CD14-positive monocyte (primary cell): ENCODE measurements around the gene CD180. TPM values are rescaled to one million over a fixed set of nuclear protein-coding genes. Genes with fewer than 3 reads are reported as not detected.
A peak's percentile ranks its signal among the peaks of the same experiment; 100 is the strongest.

Experiments
- DNase-seq, 3 donors: peaks; one replicate each; pipeline ENCODE4 v3.0.0-alpha.2; 2011 to 2022
- H2AFZ ChIP-seq: 2 replicates; pipeline ENCODE4 v1.6.0; 2012; ENCODE audit warnings: mild to moderate bottlenecking, low read depth, low read length, inconsistent platforms; ENCODE audit not compliant: insufficient read depth, poor library complexity, severe bottlenecking
- H3K27ac ChIP-seq, 2 donors: 1 replicate in 1 of 2; 2 replicates in 1 of 2; pipeline ENCODE4 v1.5.1; 2012 to 2013; ENCODE audit warnings: low read length in 2 of 2, control low read depth in 1 of 2, inconsistent platforms in 1 of 2, low read depth in 1 of 2, mild to moderate bottlenecking in 1 of 2
- H3K27me3 ChIP-seq, 2 donors: one replicate each; pipeline versions ENCODE4 v1.6.0 to v1.6.1; 2011 to 2013; ENCODE audit warnings: low read length in 2 of 2; ENCODE audit not compliant: control insufficient read depth in 2 of 2, insufficient read depth in 2 of 2
- H3K36me3 ChIP-seq, 2 donors: replicated peaks in 1 of 2; 1 replicate in 1 of 2; 2 replicates in 1 of 2; pipeline versions ENCODE4 v1.5.1 to v1.6.1; 2012 to 2013; ENCODE audit warnings: low read length in 2 of 2, control low read depth in 1 of 2, inconsistent platforms in 1 of 2, mild to moderate bottlenecking in 1 of 2; ENCODE audit not compliant: insufficient read depth in 2 of 2, control insufficient read depth in 1 of 2
- H3K4me1 ChIP-seq, 2 donors: 1 replicate in 1 of 2; 2 replicates in 1 of 2; pipeline versions ENCODE4 v1.5.1 to v1.6.1; 2012 to 2013; ENCODE audit warnings: low read length in 2 of 2, control low read depth in 1 of 2, inconsistent platforms in 1 of 2, mild to moderate bottlenecking in 1 of 2, moderate library complexity in 1 of 2; ENCODE audit not compliant: insufficient read depth in 2 of 2, control insufficient read depth in 1 of 2
- H3K4me2 ChIP-seq: replicated peaks from 2 replicates; pipeline ENCODE3; 2012; ENCODE audit warnings: low read length, moderate library complexity, mild to moderate bottlenecking; ENCODE audit not compliant: poor library complexity, severe bottlenecking; ENCODE audit errors: extremely low read depth
- H3K4me3 ChIP-seq, 3 experiments: fragments of 200-600 bp in 1 of 3; sonication (generic) in 1 of 3; replicated peaks in 1 of 3; 1 replicate in 2 of 3; 2 replicates in 1 of 3; pipeline ENCODE4 v1.5.1; 2011 to 2013; ENCODE audit warnings: low read length in 3 of 3, mild to moderate bottlenecking in 3 of 3, control low read depth in 2 of 3, low read depth in 2 of 3, inconsistent platforms in 1 of 3, moderate library complexity in 1 of 3
- H3K79me2 ChIP-seq: 2 replicates; pipeline ENCODE4 v1.6.0; 2012; ENCODE audit warnings: mild to moderate bottlenecking, control low read depth, inconsistent platforms, low read length, moderate library complexity; ENCODE audit not compliant: insufficient read depth
- H3K9ac ChIP-seq: 2 replicates; pipeline ENCODE4 v1.6.0; 2017; ENCODE audit warnings: low read length, mild to moderate bottlenecking; ENCODE audit not compliant: insufficient read depth, poor library complexity, severe bottlenecking
- H3K9me3 ChIP-seq, 2 donors: replicated peaks in 1 of 2; 1 replicate in 1 of 2; 2 replicates in 1 of 2; pipeline versions ENCODE4 v1.5.1 to v1.6.1; 2012 to 2013; ENCODE audit warnings: low read length in 2 of 2, control low read depth in 1 of 2; ENCODE audit not compliant: control insufficient read depth in 1 of 2, insufficient read depth in 1 of 2
- H4K20me1 ChIP-seq: 2 replicates; pipeline ENCODE4 v1.6.0; 2012; ENCODE audit warnings: mild to moderate bottlenecking, low read length, control low read depth, moderate library complexity; ENCODE audit not compliant: insufficient read depth
- H3K27ac Mint-ChIP-seq, 7 donors: one replicate each; pipeline ENCODE4 v1.8.0; 2020; ENCODE audit warnings: mild to moderate bottlenecking in 7 of 7, mixed read lengths in 7 of 7, moderate library complexity in 6 of 7, inconsistent platforms in 2 of 7
- H3K27me3 Mint-ChIP-seq, 3 donors: one replicate each; pipeline ENCODE4 v1.8.0; 2021 to 2022; ENCODE audit warnings: low read depth in 3 of 3, mild to moderate bottlenecking in 3 of 3, mixed read lengths in 3 of 3, moderate library complexity in 3 of 3, inconsistent platforms in 1 of 3
- H3K36me3 Mint-ChIP-seq, 2 donors: one replicate each; pipeline ENCODE4 v1.8.0; 2020; ENCODE audit warnings: mixed read lengths in 2 of 2, inconsistent platforms in 1 of 2, mild to moderate bottlenecking in 1 of 2
- H3K4me1 Mint-ChIP-seq: one replicate; pipeline ENCODE4 v1.8.0; 2020; ENCODE audit warnings: mild to moderate bottlenecking, mixed read lengths
- H3K4me3 Mint-ChIP-seq, 2 donors: one replicate each; pipeline ENCODE4 v1.8.0; 2020; ENCODE audit warnings: mild to moderate bottlenecking in 2 of 2, mixed read lengths in 2 of 2, moderate library complexity in 1 of 2
- H3K9me3 Mint-ChIP-seq, 7 donors: one replicate each; pipeline ENCODE4 v1.8.0; 2020 to 2022; ENCODE audit warnings: mixed read lengths in 7 of 7, mild to moderate bottlenecking in 6 of 7, moderate library complexity in 6 of 7, inconsistent platforms in 2 of 7
- CTCF ChIP-seq: fragments of 200-600 bp; IDR thresholded peaks from one replicate; pipeline ENCODE4 v1.8.0; 2022; ENCODE audit warnings: antibody characterized with exemption, mild to moderate bottlenecking
- WGBS: methylation state at CpG from one replicate; pipeline ENCODE4 v1.1.5; 2013; ENCODE audit warnings: missing lambda C conversion rate; ENCODE audit not compliant: insufficient coverage; 5-methylcytosine and 5-hydroxymethylcytosine counted together
- intact Hi-C, 2 donors: fragments of 100-400 bp; cut with micrococcal nuclease; formaldehyde crosslinking; loops; one replicate each; pipeline versions ENCODE4 v1.15.0 to v1.15.1; 2023
- polyA plus RNA-seq, 3 donors: library from polyadenylated mRNA; depleted of rRNA in 1 of 3; unstranded in 2 of 3; stranded (reverse) in 1 of 3; fragments of 300-500 nt in 2 of 3; fragments of >200 nt in 1 of 3; fragmentation: Illumina TruSeq in 2 of 3; gene quantifications; 1 replicate in 2 of 3; 2 replicates in 1 of 3; pipeline ENCODE4 v1.2.3, GENCODE V29; 2012 to 2021

Gene CD180
- polyA plus RNA-seq, 3 donors: 6.1 to 22.0 (median 11.7) TPM

GRCh38 chr5:67166460-67167285, 29.9 kb downstream of the CD180 start:
- peak; percentile 72 to 74 (median 74) for DNase-seq
- Mint-ChIP-seq H3K4me1 (peaks cover 27% of the 10 kb centered on the region), H3K4me3 (peak overlapping the region; percentile 75 to 91), H3K27ac (peak overlapping the region; percentile 85 to 97 (median 89)), H3K27me3 (peaks cover 0 to 3% (median 0%) of the 10 kb centered on the region in 3 donors), H3K9me3 (peaks cover 0 to 2% (median 0%) of the 10 kb centered on the region in 7 donors), H3K36me3 (peaks cover 2 to 19% of the 10 kb centered on the region in 2 donors)
- Histone ChIP-seq H2AFZ (peak overlapping the region; percentile 79), H3K9me3 (no peaks in the 10 kb centered on the region), H3K4me2 (peak overlapping the region; percentile 67), H3K4me1 (peaks cover 35 to 52% of the 10 kb centered on the region in 2 donors), H3K4me3 (peak overlapping the region; percentile 29 to 64 (median 49)), H4K20me1 (no peaks in the 10 kb centered on the region), H3K27ac (peak overlapping the region; percentile 85 to 87), H3K36me3 (no peaks in the 10 kb centered on the region), H3K9ac (peak overlapping the region; percentile 72), H3K79me2 (peaks cover 6% of the 10 kb centered on the region), H3K27me3 (no peaks in the 10 kb centered on the region)
- peak; percentile 62 for TF ChIP-seq CTCF
- intact Hi-C loops: loop anchor here (1.0 to 5.0 kb wide), 2 partner anchors 41 to 43 kb away; no protein-coding TSS in a partner anchor
- WGBS: 32% methylated on average over 21 of the region's 31 CpGs

- TF ChIP-seq CTCF: peak; percentile 80
- intact Hi-C loops: loop anchor here (1.0 to 5.0 kb wide), 2 partner anchors 42 to 44 kb away; no protein-coding TSS in a partner anchor
- peaks cover 0 to 2% (median 0%) of the 10 kb centered on the region in 7 donors for H3K9me3 Mint-ChIP-seq
- H3K4me3 Mint-ChIP-seq: peak overlapping the region; percentile 75 to 91
- H3K36me3 ChIP-seq: no peaks in the 10 kb centered on the region
- peak; percentile 79 to 89 (median 83) for DNase-seq
- peaks cover 29% of the 10 kb centered on the region for H3K4me1 Mint-ChIP-seq
- H3K27me3 ChIP-seq: no peaks in the 10 kb centered on the region
- peaks cover 0 to 3% (median 0%) of the 10 kb centered on the region in 3 donors for H3K27me3 Mint-ChIP-seq
- peaks cover 2 to 19% of the 10 kb centered on the region in 2 donors for H3K36me3 Mint-ChIP-seq
- H3K9ac ChIP-seq: peak overlapping the region; percentile 72
- no peaks in the 10 kb centered on the region for H3K9me3 ChIP-seq
- WGBS: 35% methylated on average over 33 of the region's 36 CpGs
- peak overlapping the region; percentile 67 for H3K4me2 ChIP-seq
- peak overlapping the region; percentile 85 to 97 (median 89) for H3K27ac Mint-ChIP-seq
- H3K4me1 ChIP-seq: peaks cover 27 to 43% of the 10 kb centered on the region in 2 donors
- peak overlapping the region; percentile 79 for H2AFZ ChIP-seq
- peak overlapping the region; percentile 29 to 64 (median 49) for H3K4me3 ChIP-seq
- peaks cover 6% of the 10 kb centered on the region for H3K79me2 ChIP-seq
- H4K20me1 ChIP-seq: no peaks in the 10 kb centered on the region
- H3K27ac ChIP-seq: peak overlapping the region; percentile 85 to 87
Observed at GRCh38 chr5:67165526-67166459, 30.8 kb downstream of the CD180 start.
